Astrocyte of the cerebellum (primary cell): ENCODE results near the gene C4orf36.

ENCODE experiments used
- DNase-seq: peaks from one replicate; pipeline ENCODE4 v3.0.0-alpha.2; 2011; ENCODE audit warnings: low read depth
- H3K4me3 ChIP-seq: 2 replicates; pipeline ENCODE4 v1.5.1; 2011; ENCODE audit warnings: mild to moderate bottlenecking, low read depth, low read length, moderate library complexity
- in situ Hi-C: cut with HindIII; loops from 2 replicates; pipeline ENCODE4 v1.10.0; 2017; ENCODE audit warnings: low sequenced_read_pairs
- TF ChIP-seq, protein P1 (sequence below): IDR thresholded peaks from 2 replicates; pipeline ENCODE4 v1.5.1; 2012; ENCODE audit warnings: low read length, low read depth, moderate library complexity, mild to moderate bottlenecking; ENCODE audit errors: missing control alignments

C4orf36 gene

DNA sequence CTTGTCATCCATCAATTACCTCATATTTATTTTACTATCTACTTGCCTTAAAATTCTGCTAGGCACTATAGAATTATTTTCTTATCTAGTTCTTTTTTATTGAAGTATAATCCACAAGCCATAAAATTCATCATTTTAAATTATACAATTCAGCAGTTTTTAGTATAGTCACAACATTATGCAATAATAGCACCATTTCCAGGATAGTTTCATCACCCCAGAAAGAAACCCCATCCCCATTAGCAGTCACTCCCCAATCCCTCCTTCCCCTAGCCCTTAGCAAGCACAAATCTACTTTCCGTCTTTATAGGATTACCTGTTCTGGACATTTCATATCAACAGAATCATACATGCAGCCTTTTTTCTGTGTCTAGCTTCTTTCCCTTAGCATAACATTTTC, 58.6 kb downstream of the C4orf36 start:
- DNase-seq, result no peak
- no peak overlapping the region for H3K4me3 ChIP-seq
- TF ChIP-seq, protein P1, sequence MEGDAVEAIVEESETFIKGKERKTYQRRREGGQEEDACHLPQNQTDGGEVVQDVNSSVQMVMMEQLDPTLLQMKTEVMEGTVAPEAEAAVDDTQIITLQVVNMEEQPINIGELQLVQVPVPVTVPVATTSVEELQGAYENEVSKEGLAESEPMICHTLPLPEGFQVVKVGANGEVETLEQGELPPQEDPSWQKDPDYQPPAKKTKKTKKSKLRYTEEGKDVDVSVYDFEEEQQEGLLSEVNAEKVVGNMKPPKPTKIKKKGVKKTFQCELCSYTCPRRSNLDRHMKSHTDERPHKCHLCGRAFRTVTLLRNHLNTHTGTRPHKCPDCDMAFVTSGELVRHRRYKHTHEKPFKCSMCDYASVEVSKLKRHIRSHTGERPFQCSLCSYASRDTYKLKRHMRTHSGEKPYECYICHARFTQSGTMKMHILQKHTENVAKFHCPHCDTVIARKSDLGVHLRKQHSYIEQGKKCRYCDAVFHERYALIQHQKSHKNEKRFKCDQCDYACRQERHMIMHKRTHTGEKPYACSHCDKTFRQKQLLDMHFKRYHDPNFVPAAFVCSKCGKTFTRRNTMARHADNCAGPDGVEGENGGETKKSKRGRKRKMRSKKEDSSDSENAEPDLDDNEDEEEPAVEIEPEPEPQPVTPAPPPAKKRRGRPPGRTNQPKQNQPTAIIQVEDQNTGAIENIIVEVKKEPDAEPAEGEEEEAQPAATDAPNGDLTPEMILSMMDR, result no peak
- in situ Hi-C loops, result no loop called here

DNA sequence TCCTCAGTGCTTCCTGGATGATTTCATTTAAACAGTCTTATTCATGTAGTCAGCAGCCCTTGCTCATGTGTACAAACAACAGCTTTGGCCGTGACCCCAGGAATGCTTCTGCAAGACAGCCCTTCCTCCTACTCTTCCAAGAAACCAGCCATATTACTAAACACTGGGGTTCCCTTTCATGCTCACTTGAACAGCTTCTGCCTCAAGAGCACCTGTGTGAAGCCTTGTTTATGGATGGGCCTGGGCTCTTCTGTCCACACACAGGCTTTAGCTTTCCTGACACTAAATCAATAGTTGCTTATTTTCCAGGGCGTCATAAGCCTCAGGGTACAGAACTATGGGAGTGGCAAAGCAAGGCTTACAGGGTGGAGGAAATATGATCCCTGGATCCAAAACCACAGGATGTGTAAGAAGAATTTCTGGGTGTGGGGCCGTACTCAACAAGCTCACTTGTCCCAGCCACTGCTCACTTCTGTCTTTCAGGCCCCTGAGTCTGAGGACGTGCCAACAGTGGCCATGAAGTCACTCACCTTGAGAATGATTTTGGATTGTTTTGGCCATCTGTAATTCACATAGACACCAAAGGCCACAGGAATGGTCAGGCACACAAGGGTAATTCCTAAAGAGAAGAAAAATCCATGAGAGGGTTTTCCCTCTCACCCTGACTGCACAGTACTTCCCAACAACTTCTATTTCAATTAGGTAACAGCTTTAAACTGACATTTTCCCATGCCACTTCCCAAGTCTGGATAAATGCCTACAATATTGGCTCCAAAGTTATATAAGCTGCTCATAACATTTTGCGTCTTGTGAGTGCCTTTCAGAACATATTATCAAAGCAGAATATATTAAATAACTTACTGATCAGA, 60.7 kb downstream of the C4orf36 start:
- in situ Hi-C loops, result no loop called here
- H3K4me3 ChIP-seq, result no peak overlapping the region
- peak; percentile 59 for DNase-seq
- TF ChIP-seq, protein P1, result no peak
